HCT116 (cell line): ENCODE data around the gene KCNH2. TPM values are rescaled to one million over a fixed set of nuclear protein-coding genes. Genes with fewer than 3 reads are reported as not detected.

Experiments
- ATAC-seq: fragments of 200-7000 bp; cut with Tn5 transposase; 2 replicates; pipeline ENCODE4 v1.9.1; 2020; ENCODE audit warnings: mild to moderate bottlenecking, moderate library complexity
- BruUV-seq: library from RNA; stranded (reverse); fragments of 400-500 nt; replicated peaks from 2 replicates; lab custom pipeline; 2021; lab: Mats Ljungman, UMichigan
- CTCF ChIA-PET: fragments of 300-600 bp; sonication (Branson Sonifier 250); formaldehyde crosslinking; loops from one replicate; lab custom pipeline; 2021; ENCODE audit warnings: antibody characterized with exemption; lab: Charles Lee
- POLR2A ChIA-PET: fragments of 300-600, 350-600 bp; sonication (Branson Sonifier 250); formaldehyde crosslinking; loops from one replicate; lab custom pipeline; 2021; ENCODE audit warnings: antibody characterized with exemption; lab: Charles Lee
- RAD21 ChIA-PET, 2 experiments: fragments of 300-600 bp; sonication (Branson Sonifier 250); formaldehyde crosslinking; loops; one replicate each; lab custom pipeline; 2023; ENCODE audit warnings: low total read pairs in 2 of 2; ENCODE audit not compliant: uncharacterized antibody in 2 of 2, unreplicated experiment in 2 of 2, low non-redundant PET in 1 of 2; lab: Charles Lee
- DNase-seq: peaks from one replicate; pipeline ENCODE4 v3.0.0-alpha.2; 2010; ENCODE audit warnings: low read depth, low spot score
- H2AFZ ChIP-seq: fragments of 200-600 bp; shearing (Covaris generic), sonication (generic); 2 replicates; pipeline ENCODE4 v1.6.1; 2017; ENCODE audit warnings: low read depth, mixed run types, mixed read lengths, antibody characterized with exemption, low read length; ENCODE audit not compliant: poor library complexity, severe bottlenecking
- H3K27ac ChIP-seq: 2 replicates; pipeline ENCODE4 v1.5.1; 2012; ENCODE audit warnings: low read depth, low read length
- H3K27me3 ChIP-seq: fragments of 200-600 bp; sonication (generic); 2 replicates; pipeline ENCODE4 v1.6.1; 2016; ENCODE audit warnings: mixed run types, low read length, mixed read lengths; ENCODE audit not compliant: insufficient read depth
- H3K36me3 ChIP-seq, 2 experiments: fragments of 200-500 bp in 1 of 2; fragments of 200-600 bp in 1 of 2; sonication (Bioruptor generic) in 1 of 2; sonication (generic) in 1 of 2; 2 replicates each; pipeline versions ENCODE4 v1.5.1 to v1.6.1; 2014 to 2016; ENCODE audit warnings: low read length in 2 of 2, inconsistent platforms in 1 of 2, mixed read lengths in 1 of 2, mixed run types in 1 of 2; ENCODE audit not compliant: insufficient read depth in 2 of 2, control insufficient read depth in 1 of 2
- H3K4me1 ChIP-seq, 2 experiments: fragments of 200-600 bp in 1 of 2; sonication (generic) in 1 of 2; 2 replicates each; pipeline versions ENCODE4 v1.5.1 to v1.6.1; 2012 to 2017; ENCODE audit warnings: low read length in 2 of 2, inconsistent platforms in 1 of 2, mild to moderate bottlenecking in 1 of 2, mixed read lengths in 1 of 2, mixed run types in 1 of 2, moderate library complexity in 1 of 2; ENCODE audit not compliant: insufficient read depth in 2 of 2, control insufficient read depth in 1 of 2
- H3K4me2 ChIP-seq: fragments of 200-600 bp; sonication (generic); 2 replicates; pipeline ENCODE4 v1.6.1; 2017; ENCODE audit warnings: mixed run types, low read length, mixed read lengths
- H3K4me3 ChIP-seq, 2 experiments: fragments of 200-600 bp in 1 of 2; sonication (generic) in 1 of 2; replicated peaks in 1 of 2; 2 replicates each; pipeline ENCODE4 v1.5.1; 2011 to 2016; ENCODE audit warnings: low read length in 2 of 2, control low read depth in 1 of 2, low read depth in 1 of 2, mild to moderate bottlenecking in 1 of 2, mixed read lengths in 1 of 2, mixed run types in 1 of 2
- H3K79me2 ChIP-seq: fragments of 200-600 bp; sonication (generic); 2 replicates; pipeline ENCODE4 v1.6.1; 2017; ENCODE audit warnings: mild to moderate bottlenecking, mixed run types, low read length, moderate library complexity, mixed read lengths; ENCODE audit not compliant: insufficient read depth
- H3K9ac ChIP-seq: fragments of 200-600 bp; sonication (generic); 2 replicates; pipeline ENCODE4 v1.6.1; 2016; ENCODE audit warnings: low read length, mixed read lengths
- H3K9me2 ChIP-seq: fragments of 200-600 bp; sonication (generic), shearing (Covaris generic); 2 replicates; pipeline ENCODE4 v1.6.1; 2017; ENCODE audit warnings: mixed run types, mild to moderate bottlenecking, moderate library complexity; ENCODE audit not compliant: insufficient read depth
- H3K9me3 ChIP-seq, 2 experiments: fragments of 200-500 bp in 1 of 2; fragments of 200-600 bp in 1 of 2; sonication (Bioruptor generic) in 1 of 2; sonication (generic) in 1 of 2; 2 replicates each; pipeline ENCODE4 v1.6.1; 2014 to 2017; ENCODE audit warnings: low read length in 2 of 2, mixed read lengths in 2 of 2, inconsistent platforms in 1 of 2, low read depth in 1 of 2, mild to moderate bottlenecking in 1 of 2, mixed run types in 1 of 2, moderate library complexity in 1 of 2; ENCODE audit not compliant: control insufficient read depth in 1 of 2, insufficient read depth in 1 of 2
- H4K20me1 ChIP-seq: fragments of 200-600 bp; sonication (generic), shearing (Covaris generic); 2 replicates; pipeline ENCODE4 v1.6.1; 2017; ENCODE audit warnings: mixed run types, mild to moderate bottlenecking, moderate library complexity; ENCODE audit not compliant: insufficient read depth
- EGR1 ChIP-seq: IDR thresholded peaks from 2 replicates; pipeline ENCODE4 v1.6.1; 2012; ENCODE audit warnings: low read depth
- EZH2 ChIP-seq: fragments of 200-600 bp; sonication (generic); IDR thresholded peaks from 2 replicates; pipeline ENCODE4 v1.6.1; 2017; ENCODE audit warnings: antibody characterized with exemption, mixed run types
- JUND ChIP-seq: IDR thresholded peaks from 2 replicates; pipeline ENCODE4 v1.6.1; 2012
- POLR2A ChIP-seq: IDR thresholded peaks from 2 replicates; pipeline ENCODE4 v1.7.0; 2011; ENCODE audit warnings: borderline replicate concordance; ENCODE audit not compliant: insufficient read depth, insufficient read length; ENCODE audit errors: extremely low read depth
- POLR2AphosphoS5 ChIP-seq: IDR thresholded peaks from 2 replicates; pipeline ENCODE4 v1.6.1; 2011; ENCODE audit warnings: mild to moderate bottlenecking, low read depth, low read length, moderate library complexity
- RAD21 ChIP-seq: IDR thresholded peaks from 2 replicates; pipeline ENCODE4 v1.6.1; 2012; ENCODE audit warnings: low read depth, mild to moderate bottlenecking
- SP1 ChIP-seq: IDR thresholded peaks from 2 replicates; pipeline ENCODE4 v1.6.1; 2012; ENCODE audit warnings: low read depth
- TCF7L2 ChIP-seq: IDR thresholded peaks from 2 replicates; pipeline ENCODE4 v1.7.0; 2011; ENCODE audit warnings: borderline replicate concordance, inconsistent platforms; ENCODE audit not compliant: insufficient read depth, insufficient read length; ENCODE audit errors: extremely low read depth
- ZFX ChIP-seq: fragments of 450-650 bp; IDR thresholded peaks from 2 replicates; pipeline ENCODE4 v1.6.1; 2017
- ZNF274 ChIP-seq: fragments of 200-500 bp; sonication (Bioruptor generic); IDR thresholded peaks from 2 replicates; pipeline ENCODE4 v1.6.1; 2014; ENCODE audit warnings: mild to moderate bottlenecking, low read depth, low read length, inconsistent platforms
- intact Hi-C: fragments of 100-400 bp; cut with micrococcal nuclease; formaldehyde crosslinking; loops from 2 replicates; pipeline ENCODE4 v1.10.0; 2022
- total RNA-seq: library from RNA; stranded (reverse); gene quantifications from one replicate; pipeline ENCODE4 v1.2.1, GENCODE V29; 2021; ENCODE audit not compliant: unreplicated experiment
- TF ChIP-seq, protein P1 (sequence below), 3 experiments: fragments of 200-600 bp in 1 of 3; sonication (generic) in 1 of 3; IDR thresholded peaks in 2 of 3; conservative IDR thresholded peaks in 1 of 3; 2 replicates each; pipeline ENCODE4 v1.5.1; 2012 to 2017; ENCODE audit warnings: low read depth in 2 of 3, low read length in 2 of 3, antibody characterized with exemption in 1 of 3, borderline replicate concordance in 1 of 3, control low read depth in 1 of 3, mild to moderate bottlenecking in 1 of 3, mixed read lengths in 1 of 3, mixed run types in 1 of 3, moderate library complexity in 1 of 3; ENCODE audit not compliant: insufficient read depth in 1 of 3
- TF ChIP-seq, protein P2 (sequence below): IDR thresholded peaks from 2 replicates; pipeline ENCODE4 v1.6.1; 2011; ENCODE audit warnings: mild to moderate bottlenecking, low read length, moderate library complexity; ENCODE audit not compliant: insufficient replicate concordance; ENCODE audit errors: extremely low read depth
- TF ChIP-seq, protein P3 (sequence below): IDR thresholded peaks from 2 replicates; pipeline ENCODE4 v1.6.1; 2012

Gene KCNH2
- total RNA-seq, 1 experiment from 2014 or later = 9.7 TPM

DNA sequence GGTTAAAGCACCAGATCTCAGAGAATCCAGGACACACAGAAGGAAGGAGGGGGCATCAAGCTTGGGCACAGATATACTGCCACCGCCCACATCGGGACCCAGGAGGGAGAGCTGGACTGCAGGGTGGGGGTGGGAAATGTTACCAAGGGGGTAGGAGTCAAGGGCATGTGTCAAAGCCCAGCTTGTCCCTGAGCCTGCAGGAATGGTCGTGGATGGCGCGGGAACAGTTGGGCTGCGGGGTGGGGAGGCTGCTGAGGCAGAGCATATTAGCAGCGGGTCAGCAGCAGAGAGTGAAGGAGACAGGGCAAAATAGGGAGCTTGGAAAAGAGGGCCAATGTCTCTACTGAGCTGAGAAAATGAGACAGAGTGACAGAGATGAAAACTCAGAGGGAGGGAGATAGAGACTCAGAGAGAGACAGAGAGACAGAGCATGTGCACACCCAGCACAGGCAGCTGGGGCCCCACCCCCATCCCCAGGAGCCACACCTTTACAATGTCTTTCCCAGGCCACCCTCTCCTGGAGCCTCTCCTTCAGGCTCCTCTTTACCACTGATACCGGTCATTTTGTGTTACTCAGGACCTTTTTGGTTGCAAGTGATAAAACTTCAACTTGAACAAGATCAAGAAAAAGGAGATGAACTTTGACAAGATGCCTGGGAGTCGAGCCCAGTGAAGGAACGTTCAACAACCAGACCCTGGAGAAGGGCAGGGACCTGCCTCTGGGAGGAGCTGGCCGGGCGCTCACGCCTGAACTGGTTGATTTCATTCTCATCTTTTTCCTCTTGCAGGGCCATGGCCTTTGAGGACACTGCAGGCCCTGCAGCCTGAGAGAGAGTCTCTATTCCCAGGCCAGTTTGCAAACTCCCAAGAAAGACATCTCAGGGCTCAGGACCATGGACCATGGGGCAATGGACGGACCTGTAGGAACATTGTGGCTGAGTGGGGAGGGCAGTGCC lies 75.8 kb downstream of the KCNH2 start (continued):
- TF ChIP-seq ZNF274 (no peak), EZH2 (no peak)
- TF ChIP-seq, protein P1, sequence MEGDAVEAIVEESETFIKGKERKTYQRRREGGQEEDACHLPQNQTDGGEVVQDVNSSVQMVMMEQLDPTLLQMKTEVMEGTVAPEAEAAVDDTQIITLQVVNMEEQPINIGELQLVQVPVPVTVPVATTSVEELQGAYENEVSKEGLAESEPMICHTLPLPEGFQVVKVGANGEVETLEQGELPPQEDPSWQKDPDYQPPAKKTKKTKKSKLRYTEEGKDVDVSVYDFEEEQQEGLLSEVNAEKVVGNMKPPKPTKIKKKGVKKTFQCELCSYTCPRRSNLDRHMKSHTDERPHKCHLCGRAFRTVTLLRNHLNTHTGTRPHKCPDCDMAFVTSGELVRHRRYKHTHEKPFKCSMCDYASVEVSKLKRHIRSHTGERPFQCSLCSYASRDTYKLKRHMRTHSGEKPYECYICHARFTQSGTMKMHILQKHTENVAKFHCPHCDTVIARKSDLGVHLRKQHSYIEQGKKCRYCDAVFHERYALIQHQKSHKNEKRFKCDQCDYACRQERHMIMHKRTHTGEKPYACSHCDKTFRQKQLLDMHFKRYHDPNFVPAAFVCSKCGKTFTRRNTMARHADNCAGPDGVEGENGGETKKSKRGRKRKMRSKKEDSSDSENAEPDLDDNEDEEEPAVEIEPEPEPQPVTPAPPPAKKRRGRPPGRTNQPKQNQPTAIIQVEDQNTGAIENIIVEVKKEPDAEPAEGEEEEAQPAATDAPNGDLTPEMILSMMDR (IDR thresholded peaks at IDR 0.05 in 2 of 3, conservative IDR thresholded peaks at IDR 0.05 in 1 of 3; ENCODE audit: borderline replicate concordance in 1 of 3, insufficient read depth in 1 of 3, low read depth in 2 of 3, low read length in 2 of 3) = no peak

DNA sequence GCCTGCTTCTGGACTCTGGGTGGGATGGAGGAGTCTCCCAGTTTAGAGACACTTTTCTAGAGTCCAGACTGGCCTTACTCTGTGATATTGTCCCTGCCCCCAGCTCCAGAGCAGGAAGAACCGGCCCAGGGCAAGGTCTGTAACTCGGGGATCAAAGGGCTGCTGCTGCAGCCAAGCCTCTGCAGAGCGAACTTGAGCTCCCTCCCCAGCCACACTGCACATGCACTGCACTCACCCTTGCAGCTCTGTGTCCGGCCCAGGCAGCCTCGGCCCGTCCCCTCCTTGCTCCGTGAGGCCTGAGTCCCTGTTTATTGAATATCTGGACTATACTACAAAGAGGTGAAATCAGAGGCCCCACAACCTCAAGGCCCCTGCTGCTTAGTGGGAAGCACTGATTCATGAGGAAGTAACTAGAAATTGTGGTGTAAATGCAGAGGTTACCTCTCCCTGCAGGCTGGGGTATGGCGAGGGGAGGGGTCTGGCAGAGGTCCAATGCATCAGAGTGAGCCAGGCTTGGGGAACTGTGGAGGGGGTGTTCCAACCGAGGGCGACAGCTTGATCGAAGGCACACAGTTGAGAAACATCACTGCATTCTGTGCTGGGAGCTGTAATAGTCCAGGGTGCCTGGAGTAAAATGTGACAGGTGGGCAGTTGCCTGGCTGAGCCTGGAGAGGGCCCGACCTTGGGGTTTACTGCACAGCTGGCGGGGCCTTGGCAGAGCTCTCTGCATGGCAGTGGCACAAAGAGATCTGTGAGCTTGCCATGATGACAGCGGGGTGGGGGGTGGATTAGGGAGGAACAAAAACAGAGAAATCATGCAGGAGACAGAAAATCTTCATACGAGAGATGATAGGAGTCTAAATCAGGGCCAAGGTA lies 76.7 kb downstream of the KCNH2 start:
- ATAC-seq = no peak
- ChIA-PET CTCF (no interaction called here), POLR2A (no interaction called here)
- H3K9ac ChIP-seq = no peak overlapping the region
- H3K79me2 ChIP-seq = no peaks in the 10 kb centered on the region
- H3K4me2 ChIP-seq = no peak overlapping the region
- H3K9me2 ChIP-seq = no peaks in the 10 kb centered on the region
- no peaks in the 10 kb centered on the region for H3K27me3 ChIP-seq
- H2AFZ ChIP-seq = no peak overlapping the region
- no peak overlapping the region for H3K27ac ChIP-seq
- BruUV-seq = no TSS peak
- TF ChIP-seq TCF7L2 (no peak), ZFX (no peak), EZH2 (no peak), SP1 (no peak), POLR2A (no peak), EGR1 (no peak), ZNF274 (no peak), JUND (no peak), RAD21 (no peak), POLR2AphosphoS5 (no peak)
- TF ChIP-seq, protein P2, sequence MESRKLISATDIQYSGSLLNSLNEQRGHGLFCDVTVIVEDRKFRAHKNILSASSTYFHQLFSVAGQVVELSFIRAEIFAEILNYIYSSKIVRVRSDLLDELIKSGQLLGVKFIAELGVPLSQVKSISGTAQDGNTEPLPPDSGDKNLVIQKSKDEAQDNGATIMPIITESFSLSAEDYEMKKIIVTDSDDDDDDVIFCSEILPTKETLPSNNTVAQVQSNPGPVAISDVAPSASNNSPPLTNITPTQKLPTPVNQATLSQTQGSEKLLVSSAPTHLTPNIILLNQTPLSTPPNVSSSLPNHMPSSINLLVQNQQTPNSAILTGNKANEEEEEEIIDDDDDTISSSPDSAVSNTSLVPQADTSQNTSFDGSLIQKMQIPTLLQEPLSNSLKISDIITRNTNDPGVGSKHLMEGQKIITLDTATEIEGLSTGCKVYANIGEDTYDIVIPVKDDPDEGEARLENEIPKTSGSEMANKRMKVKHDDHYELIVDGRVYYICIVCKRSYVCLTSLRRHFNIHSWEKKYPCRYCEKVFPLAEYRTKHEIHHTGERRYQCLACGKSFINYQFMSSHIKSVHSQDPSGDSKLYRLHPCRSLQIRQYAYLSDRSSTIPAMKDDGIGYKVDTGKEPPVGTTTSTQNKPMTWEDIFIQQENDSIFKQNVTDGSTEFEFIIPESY = no peak
- TF ChIP-seq, protein P3, sequence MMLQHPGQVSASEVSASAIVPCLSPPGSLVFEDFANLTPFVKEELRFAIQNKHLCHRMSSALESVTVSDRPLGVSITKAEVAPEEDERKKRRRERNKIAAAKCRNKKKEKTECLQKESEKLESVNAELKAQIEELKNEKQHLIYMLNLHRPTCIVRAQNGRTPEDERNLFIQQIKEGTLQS = no peak
- TF ChIP-seq, all 23 proteins: peak for 0
- Histone ChIP-seq H3K36me3 (no peaks in the 10 kb centered on the region), H3K9me3 (no peaks in the 10 kb centered on the region), H3K4me1 (peaks cover 0 to 12% of the 10 kb centered on the region in 2 experiments; a peak in 2 of 4 replicates), H4K20me1 (no peaks in the 10 kb centered on the region), H3K4me3 (no peak overlapping the region)
- intact Hi-C loops = no loop called here
- RAD21 ChIA-PET = no interaction called here
- DNase-seq = no peak
